PC-3 (cell line): ENCODE data around the gene CFAP46.

ENCODE experiments used
- CTCF ChIP-seq: fragments of 300-600 bp; sonication (generic); conservative IDR thresholded peaks from 2 replicates; pipeline ENCODE4 v1.5.1; 2017; ENCODE audit warnings: antibody characterized with exemption, low read depth, mild to moderate bottlenecking, low read length
- EZH2 ChIP-seq: fragments of 300-600 bp; sonication (generic); IDR thresholded peaks from one replicate; pipeline ENCODE4 v1.6.1; 2017; ENCODE audit warnings: antibody characterized with exemption, mild to moderate bottlenecking, low read length; ENCODE audit not compliant: unreplicated experiment
- EZH2phosphoT487 ChIP-seq: fragments of 300-600 bp; sonication (generic); IDR thresholded peaks from 2 replicates; pipeline ENCODE4 v1.6.1; 2018; ENCODE audit warnings: mild to moderate bottlenecking, antibody characterized with exemption, low read length, borderline replicate concordance

- TF ChIP-seq CTCF (no peak), EZH2phosphoT487 (no peak), EZH2 (no peak)
These were observed 19.6 kb upstream of the CFAP46 start for GRCh38 chr10:132961787-132962622.
